Measurements from ENCODE around the gene NT5DC4. TPM values are rescaled to one million over a fixed set of nuclear protein-coding genes. Genes with fewer than 3 reads are reported as not detected.

NT5DC4 gene
- total and polyA plus RNA-seq, 2 of the 8 experiments (the other 6 are each of a cell fraction or from before 2014, with no cell fraction given): not detected

GRCh38 chr2:112787294-112787693, 66.5 kb downstream of the NT5DC4 start (continued):
- no peak for TF ChIP-seq TAF7 (optimal IDR thresholded peaks at IDR 0.05; ENCODE audit: borderline replicate concordance, low read depth, low read length)
- no peak for TF ChIP-seq KDM5A (IDR thresholded peaks at IDR 0.05; ENCODE audit: low read length)

All from H1 (cell line).